Mammary epithelial cell (primary cell): Measurements from ENCODE around the gene SPA17.

Source experiments
- CTCF ChIP-seq, 2 donors: IDR thresholded peaks in 1 of 2; conservative IDR thresholded peaks in 1 of 2; 2 replicates each; pipeline ENCODE4 v1.5.1; 2011 to 2012; ENCODE audit warnings: inconsistent platforms in 2 of 2, low read length in 2 of 2, mild to moderate bottlenecking in 2 of 2, control low read depth in 1 of 2, low read depth in 1 of 2; ENCODE audit not compliant: insufficient read depth in 1 of 2; ENCODE audit errors: extremely low read depth in 1 of 2
- EZH2 ChIP-seq: IDR thresholded peaks from 2 replicates; pipeline ENCODE4 v1.6.1; 2012; ENCODE audit warnings: low read length, inconsistent platforms, borderline replicate concordance

GRCh38 chr11:124716591-124716990 lies 42.9 kb downstream of the SPA17 start:
- TF ChIP-seq CTCF (conservative IDR thresholded peaks at IDR 0.05 in 1 of 2, IDR thresholded peaks at IDR 0.05 in 1 of 2; ENCODE audit: extremely low read depth in 1 of 2, insufficient read depth in 1 of 2, low read depth in 1 of 2, low read length in 2 of 2) (no peak), EZH2 (no peak)
